Thyroid gland (tissue), 4 donors: ENCODE data around the gene HUWE1. TPM values are rescaled to one million over a fixed set of nuclear protein-coding genes. Genes with fewer than 3 reads are reported as not detected.

Experiments
- DNase-seq, 2 donors: peaks; one replicate each; pipeline ENCODE4 v3.0.0-alpha.2; 2019
- H3K27ac ChIP-seq, 3 donors: fragments of 200-600 bp; sonication (generic); 1 replicate in 2 of 3; 2 replicates in 1 of 3; pipeline ENCODE4 v1.5.1; 2016 to 2019; ENCODE audit warnings: mild to moderate bottlenecking in 1 of 3, moderate library complexity in 1 of 3
- H3K27me3 ChIP-seq: fragments of 200-600 bp; sonication (generic); one replicate; pipeline ENCODE4 v1.5.1; 2019
- H3K36me3 ChIP-seq, 2 donors: fragments of 200-600 bp; sonication (generic); one replicate each; pipeline ENCODE4 v1.5.1; 2016 to 2019
- H3K4me1 ChIP-seq, 2 donors: fragments of 200-600 bp; sonication (generic); one replicate each; pipeline ENCODE4 v1.5.1; 2017 to 2019
- H3K4me3 ChIP-seq, 3 donors: fragments of 200-600 bp; sonication (generic); replicated peaks in 1 of 3; 1 replicate in 2 of 3; 2 replicates in 1 of 3; pipeline ENCODE4 v1.5.1; 2016; ENCODE audit warnings: mild to moderate bottlenecking in 1 of 3
- H3K9me3 ChIP-seq: fragments of 200-600 bp; sonication (generic); one replicate; pipeline ENCODE4 v1.5.1; 2017
- POLR2A ChIP-seq, 2 donors: fragments of 450-650 bp; IDR thresholded peaks; one replicate each; pipeline ENCODE4 v1.6.1; 2017; ENCODE audit warnings: antibody characterized with exemption in 2 of 2, mild to moderate bottlenecking in 2 of 2, moderate library complexity in 1 of 2
- WGBS, 2 donors: methylation state at CpG; one replicate each; pipeline ENCODE4 v1.1.5; 2017; 5-methylcytosine and 5-hydroxymethylcytosine counted together
- intact Hi-C: fragments of 100-400 bp; cut with DNase I; formaldehyde crosslinking; loops from one replicate; pipeline ENCODE4 v1.15.1; 2023
- total RNA-seq, 4 donors: library from RNA; depleted of rRNA; stranded (reverse); fragments of >200 nt; gene quantifications; one replicate each; pipeline ENCODE4 v1.2.3, GENCODE V29; 2016
- TF ChIP-seq, protein P1 (sequence below), 6 experiments: fragments of 200-600 bp in 3 of 6; fragments of 450-650 bp in 3 of 6; sonication (generic) in 3 of 6; IDR thresholded peaks; one replicate each; pipeline ENCODE4 v1.5.1; 2016 to 2019; ENCODE audit warnings: antibody characterized with exemption in 6 of 6, mild to moderate bottlenecking in 2 of 6, inconsistent platforms in 1 of 6, moderate library complexity in 1 of 6

Gene HUWE1
- total RNA-seq, 4 donors from 2014 or later: 101 to 165 (median 151) TPM

DNA sequence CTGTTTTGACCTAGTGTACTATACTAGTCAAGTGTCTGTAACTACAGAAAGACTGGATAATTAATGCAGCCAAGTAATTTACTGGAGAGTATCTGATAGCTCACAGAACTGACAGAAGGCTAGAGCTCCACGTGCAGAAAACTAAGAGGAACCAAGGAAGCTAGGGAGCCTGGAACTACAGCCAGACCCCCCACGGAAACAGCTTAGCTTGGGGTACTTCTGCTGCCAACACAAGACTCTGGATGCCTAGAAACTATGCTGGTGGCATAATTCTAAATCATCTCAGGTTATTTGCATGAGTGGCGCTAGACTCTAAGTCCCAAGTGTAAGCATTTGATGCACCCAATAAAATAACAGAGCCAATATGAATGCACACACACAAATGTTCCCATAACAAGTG, 26.5 kb downstream of the HUWE1 start:
- no peaks in the 10 kb centered on the region for H3K9me3 ChIP-seq
- no peaks in the 10 kb centered on the region for H3K36me3 ChIP-seq
- TF ChIP-seq POLR2A (IDR thresholded peaks at IDR 0.05): no peak
- TF ChIP-seq, protein P1, sequence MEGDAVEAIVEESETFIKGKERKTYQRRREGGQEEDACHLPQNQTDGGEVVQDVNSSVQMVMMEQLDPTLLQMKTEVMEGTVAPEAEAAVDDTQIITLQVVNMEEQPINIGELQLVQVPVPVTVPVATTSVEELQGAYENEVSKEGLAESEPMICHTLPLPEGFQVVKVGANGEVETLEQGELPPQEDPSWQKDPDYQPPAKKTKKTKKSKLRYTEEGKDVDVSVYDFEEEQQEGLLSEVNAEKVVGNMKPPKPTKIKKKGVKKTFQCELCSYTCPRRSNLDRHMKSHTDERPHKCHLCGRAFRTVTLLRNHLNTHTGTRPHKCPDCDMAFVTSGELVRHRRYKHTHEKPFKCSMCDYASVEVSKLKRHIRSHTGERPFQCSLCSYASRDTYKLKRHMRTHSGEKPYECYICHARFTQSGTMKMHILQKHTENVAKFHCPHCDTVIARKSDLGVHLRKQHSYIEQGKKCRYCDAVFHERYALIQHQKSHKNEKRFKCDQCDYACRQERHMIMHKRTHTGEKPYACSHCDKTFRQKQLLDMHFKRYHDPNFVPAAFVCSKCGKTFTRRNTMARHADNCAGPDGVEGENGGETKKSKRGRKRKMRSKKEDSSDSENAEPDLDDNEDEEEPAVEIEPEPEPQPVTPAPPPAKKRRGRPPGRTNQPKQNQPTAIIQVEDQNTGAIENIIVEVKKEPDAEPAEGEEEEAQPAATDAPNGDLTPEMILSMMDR (IDR thresholded peaks at IDR 0.05): no peak
- intact Hi-C loops: no loop called here
- H3K4me3 ChIP-seq: no peak overlapping the region
- no peak for DNase-seq
- H3K4me1 ChIP-seq: peaks cover 0 to under 1% of the 10 kb centered on the region in 2 donors
- 75 to 79% methylated on average over 3 of the region's 3 CpGs for WGBS, 2 donors
- no peak overlapping the region for H3K27ac ChIP-seq
- H3K27me3 ChIP-seq: no peaks in the 10 kb centered on the region

DNA sequence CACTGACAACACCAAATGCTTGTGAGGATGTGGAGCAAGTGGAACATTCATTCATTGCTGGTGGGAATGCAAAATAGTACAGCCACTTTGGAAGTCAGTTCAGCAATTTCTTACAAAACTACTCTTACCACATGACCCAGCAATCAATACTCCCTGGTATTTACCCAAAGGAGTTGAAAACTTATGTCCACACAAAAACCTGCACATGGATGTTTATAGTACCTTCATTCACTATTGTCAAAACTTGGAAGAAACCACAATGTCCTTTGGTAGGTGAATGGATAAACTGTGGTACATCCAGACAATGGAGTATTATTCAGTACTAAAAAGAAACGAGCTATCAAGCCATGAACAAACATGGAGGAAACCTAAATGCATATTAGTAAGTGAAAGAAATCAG, 27.5 kb downstream of the HUWE1 start:
- H3K27ac ChIP-seq: no peak overlapping the region
- no peaks in the 10 kb centered on the region for H3K36me3 ChIP-seq
- H3K9me3 ChIP-seq: no peaks in the 10 kb centered on the region
- intact Hi-C loops: no loop called here
- no peak for DNase-seq
- no peaks in the 10 kb centered on the region for H3K4me1 ChIP-seq
- 100% methylated on average over 1 of the region's 1 CpG for WGBS, 2 donors
- H3K27me3 ChIP-seq: no peaks in the 10 kb centered on the region
- TF ChIP-seq, protein P1 (IDR thresholded peaks at IDR 0.05): no peak
- TF ChIP-seq POLR2A (IDR thresholded peaks at IDR 0.05): no peak
- H3K4me3 ChIP-seq: no peak overlapping the region

DNA sequence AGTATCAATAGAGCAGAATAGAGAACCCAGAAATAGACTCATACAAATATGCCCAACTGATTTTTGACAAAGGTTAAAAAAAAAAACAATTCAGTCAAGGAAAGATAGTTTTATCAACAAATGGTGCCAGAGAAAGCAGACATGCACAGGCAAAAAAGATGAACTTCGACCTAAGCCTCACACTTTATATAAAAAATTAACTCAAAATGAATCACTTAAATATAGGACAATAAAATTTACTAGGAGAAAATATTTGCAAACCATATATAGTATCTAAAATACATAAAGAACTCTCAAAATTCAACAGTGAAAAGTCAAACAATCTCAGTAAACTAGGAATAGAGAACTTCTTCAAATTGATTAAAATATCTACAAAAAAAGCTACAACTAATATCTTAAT, 29.7 kb downstream of the HUWE1 start:
- Histone ChIP-seq H3K4me1 (no peaks in the 10 kb centered on the region), H3K27ac (no peak overlapping the region), H3K9me3 (no peaks in the 10 kb centered on the region), H3K4me3 (no peak overlapping the region), H3K27me3 (no peaks in the 10 kb centered on the region), H3K36me3 (peaks cover 4 to 8% of the 10 kb centered on the region in 2 donors)
- intact Hi-C loops: no loop called here
- TF ChIP-seq, protein P1 (IDR thresholded peaks at IDR 0.05): no peak
- no peak for TF ChIP-seq POLR2A (IDR thresholded peaks at IDR 0.05)
- DNase-seq: no peak
- WGBS, 2 donors: 96 to 97% methylated on average over 1 of the region's 1 CpG

DNA sequence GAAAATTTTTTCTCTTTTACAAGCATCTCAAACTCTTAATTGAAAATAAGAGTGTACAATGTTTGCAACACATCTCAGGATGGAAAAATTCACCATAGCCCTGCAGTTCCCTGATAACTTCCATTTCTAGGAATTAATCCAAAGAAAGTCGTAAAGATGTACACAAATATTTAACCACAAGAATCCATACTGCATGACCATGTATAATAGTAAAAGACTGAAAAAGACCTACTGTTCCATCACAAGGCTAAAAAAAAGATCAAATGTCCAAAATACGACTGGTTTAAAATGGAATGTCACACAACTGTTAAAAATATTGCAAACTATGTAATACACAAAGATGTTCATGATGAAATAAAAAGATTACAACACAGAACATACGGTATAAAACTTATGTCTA, 32.1 kb downstream of the HUWE1 start:
- intact Hi-C loops: no loop called here
- 86 to 87% methylated on average over 3 of the region's 3 CpGs for WGBS, 2 donors
- Histone ChIP-seq H3K4me1 (no peaks in the 10 kb centered on the region), H3K27me3 (no peaks in the 10 kb centered on the region), H3K9me3 (no peaks in the 10 kb centered on the region), H3K36me3 (peaks cover 4 to 11% of the 10 kb centered on the region in 2 donors), H3K27ac (no peak overlapping the region), H3K4me3 (no peak overlapping the region)
- DNase-seq: no peak
- no peak for TF ChIP-seq POLR2A (IDR thresholded peaks at IDR 0.05)
- TF ChIP-seq, protein P1 (IDR thresholded peaks at IDR 0.05): no peak

DNA sequence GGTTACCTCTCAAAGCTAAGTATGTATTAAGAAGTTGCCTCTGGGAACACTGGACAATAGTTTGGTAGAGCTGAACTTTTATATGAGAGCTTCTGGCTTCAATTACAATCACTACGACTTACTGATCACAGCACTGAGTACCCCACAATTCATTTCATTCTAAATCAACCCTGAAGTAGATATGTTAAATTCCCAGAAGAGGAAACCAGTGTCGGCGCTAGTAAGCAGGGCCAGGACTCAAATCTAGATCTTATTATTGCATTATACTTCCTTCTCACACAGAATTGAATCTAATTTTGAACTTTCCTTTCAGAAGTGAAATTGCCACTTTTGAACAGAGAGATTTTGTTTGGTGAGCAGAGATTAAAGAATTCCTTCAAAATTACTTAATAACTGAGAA, 41.8 kb downstream of the HUWE1 start:
- Histone ChIP-seq H3K4me1 (no peaks in the 10 kb centered on the region), H3K36me3 (peaks cover 8 to 40% of the 10 kb centered on the region in 2 donors), H3K27me3 (no peaks in the 10 kb centered on the region), H3K27ac (no peak overlapping the region), H3K4me3 (no peak overlapping the region), H3K9me3 (no peaks in the 10 kb centered on the region)
- 83 to 95% methylated on average over 3 of the region's 3 CpGs for WGBS, 2 donors
- intact Hi-C loops: no loop called here
- no peak for TF ChIP-seq POLR2A (IDR thresholded peaks at IDR 0.05)
- TF ChIP-seq, protein P1 (IDR thresholded peaks at IDR 0.05): no peak
- DNase-seq: no peak
